MM.1S (cell line): Measurements from ENCODE around the gene POLR2C.
"Not testable (repeated sequence)": the region's sequence is repeated elsewhere in the genome, so short reads cannot be mapped to it uniquely, and the experiment has no call there.

Experiments used
- DNase-seq: peaks from one replicate; pipeline ENCODE4 v3.0.0-alpha.2; 2015
- H2AFZ ChIP-seq: fragments of 300-600 bp; sonication (generic); 2 replicates; pipeline ENCODE4 v1.6.0; 2016; ENCODE audit warnings: antibody characterized with exemption, low read length
- H3F3A ChIP-seq: fragments of 300-600 bp; sonication (generic); 2 replicates; pipeline ENCODE4 v1.6.1; 2016; ENCODE audit warnings: mild to moderate bottlenecking, antibody characterized with exemption, low read length, moderate library complexity, mixed read lengths; ENCODE audit not compliant: insufficient read depth
- H3K27ac ChIP-seq: fragments of 300-600 bp; sonication (generic); 2 replicates; pipeline ENCODE4 v1.5.1; 2016; ENCODE audit warnings: mild to moderate bottlenecking, low read length
- H3K27me3 ChIP-seq: fragments of 300-600 bp; sonication (generic); replicated peaks from 2 replicates; pipeline ENCODE4 v1.6.0; 2016; ENCODE audit warnings: low read length; ENCODE audit not compliant: insufficient read depth
- H3K36me3 ChIP-seq: fragments of 300-600 bp; sonication (generic); replicated peaks from 2 replicates; pipeline ENCODE4 v1.6.1; 2016; ENCODE audit warnings: mild to moderate bottlenecking, low read length, mixed read lengths; ENCODE audit not compliant: insufficient read depth
- H3K4me1 ChIP-seq: fragments of 300-600 bp; sonication (generic); 2 replicates; pipeline ENCODE4 v1.6.1; 2016; ENCODE audit warnings: low read length, mixed read lengths
- H3K4me2 ChIP-seq: fragments of 300-600 bp; sonication (generic); 2 replicates; pipeline ENCODE4 v1.6.0; 2016; ENCODE audit warnings: low read depth, low read length
- H3K4me3 ChIP-seq: fragments of 300-600 bp; sonication (generic); 2 replicates; pipeline ENCODE4 v1.5.1; 2016; ENCODE audit warnings: low read length, mixed read lengths
- H3K79me2 ChIP-seq: fragments of 300-600 bp; sonication (generic); 2 replicates; pipeline ENCODE4 v1.6.1; 2016; ENCODE audit warnings: mixed run types, low read length, mixed read lengths
- H3K9ac ChIP-seq: fragments of 300-600 bp; sonication (generic); 2 replicates; pipeline ENCODE4 v1.6.1; 2016; ENCODE audit warnings: low read length, mixed read lengths
- H3K9me2 ChIP-seq: fragments of 300-600 bp; sonication (generic); replicated peaks from 2 replicates; pipeline ENCODE4 v1.6.1; 2016; ENCODE audit warnings: mild to moderate bottlenecking, low read length, mixed read lengths; ENCODE audit not compliant: insufficient read depth
- H3K9me3 ChIP-seq: fragments of 300-600 bp; sonication (generic); replicated peaks from 2 replicates; pipeline ENCODE4 v1.6.1; 2016; ENCODE audit warnings: mild to moderate bottlenecking, low read length, mixed read lengths; ENCODE audit not compliant: insufficient read depth
- H4K20me1 ChIP-seq: fragments of 300-600 bp; sonication (generic); 2 replicates; pipeline ENCODE4 v1.6.1; 2016; ENCODE audit warnings: mild to moderate bottlenecking, low read length, moderate library complexity, mixed read lengths; ENCODE audit not compliant: insufficient read depth
- EZH2 ChIP-seq: fragments of 300-600 bp; sonication (generic); optimal IDR thresholded peaks from 2 replicates; pipeline ENCODE3; 2017; ENCODE audit warnings: low read depth, mild to moderate bottlenecking, antibody characterized with exemption, low read length, mixed read lengths
- EZH2phosphoT487 ChIP-seq: fragments of 300-600 bp; sonication (generic); IDR thresholded peaks from 2 replicates; pipeline ENCODE4 v1.6.1; 2018; ENCODE audit warnings: antibody characterized with exemption, low read length
- TF ChIP-seq, protein P1 (sequence below): fragments of 300-600 bp; sonication (generic); IDR thresholded peaks from 2 replicates; pipeline ENCODE4 v1.5.1; 2016; ENCODE audit warnings: antibody characterized with exemption, low read length, mixed read lengths

Gene POLR2C

DNA sequence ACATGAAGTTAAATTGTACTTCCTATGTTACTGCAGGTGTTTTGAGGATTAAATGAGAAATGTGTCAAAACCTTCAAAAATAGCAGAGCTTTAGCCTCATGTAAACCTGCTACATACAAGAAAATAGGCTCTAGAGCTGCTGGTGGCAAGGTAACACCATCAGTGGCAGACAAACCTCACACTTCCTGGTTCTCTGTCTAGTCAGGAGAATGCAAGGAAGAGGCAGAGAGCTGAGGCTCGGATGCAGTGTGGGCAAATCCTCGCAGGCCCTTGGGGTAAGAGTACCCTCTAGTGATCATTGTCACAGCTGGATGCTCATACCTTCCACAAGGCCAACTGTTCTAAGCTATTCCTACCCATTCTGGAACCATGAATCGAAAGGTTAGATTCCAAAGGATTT lies 29.5 kb upstream of the POLR2C start:
- no peak overlapping the region for H2AFZ ChIP-seq
- H3F3A ChIP-seq = no peaks in the 10 kb centered on the region
- no peak overlapping the region for H3K9ac ChIP-seq
- no peak for DNase-seq
- no peak overlapping the region for H3K27ac ChIP-seq
- no peaks in the 10 kb centered on the region for H4K20me1 ChIP-seq
- no peaks in the 10 kb centered on the region for H3K79me2 ChIP-seq
- TF ChIP-seq, protein P1, sequence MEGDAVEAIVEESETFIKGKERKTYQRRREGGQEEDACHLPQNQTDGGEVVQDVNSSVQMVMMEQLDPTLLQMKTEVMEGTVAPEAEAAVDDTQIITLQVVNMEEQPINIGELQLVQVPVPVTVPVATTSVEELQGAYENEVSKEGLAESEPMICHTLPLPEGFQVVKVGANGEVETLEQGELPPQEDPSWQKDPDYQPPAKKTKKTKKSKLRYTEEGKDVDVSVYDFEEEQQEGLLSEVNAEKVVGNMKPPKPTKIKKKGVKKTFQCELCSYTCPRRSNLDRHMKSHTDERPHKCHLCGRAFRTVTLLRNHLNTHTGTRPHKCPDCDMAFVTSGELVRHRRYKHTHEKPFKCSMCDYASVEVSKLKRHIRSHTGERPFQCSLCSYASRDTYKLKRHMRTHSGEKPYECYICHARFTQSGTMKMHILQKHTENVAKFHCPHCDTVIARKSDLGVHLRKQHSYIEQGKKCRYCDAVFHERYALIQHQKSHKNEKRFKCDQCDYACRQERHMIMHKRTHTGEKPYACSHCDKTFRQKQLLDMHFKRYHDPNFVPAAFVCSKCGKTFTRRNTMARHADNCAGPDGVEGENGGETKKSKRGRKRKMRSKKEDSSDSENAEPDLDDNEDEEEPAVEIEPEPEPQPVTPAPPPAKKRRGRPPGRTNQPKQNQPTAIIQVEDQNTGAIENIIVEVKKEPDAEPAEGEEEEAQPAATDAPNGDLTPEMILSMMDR = no peak
- TF ChIP-seq EZH2 (no peak), EZH2phosphoT487 (no peak)
- no peaks in the 10 kb centered on the region for H3K9me3 ChIP-seq
- H3K4me1 ChIP-seq = no peaks in the 10 kb centered on the region
- H3K27me3 ChIP-seq = no peaks in the 10 kb centered on the region
- H3K36me3 ChIP-seq = peaks cover 20% of the 10 kb centered on the region
- no peak overlapping the region for H3K4me2 ChIP-seq
- no peaks in the 10 kb centered on the region for H3K9me2 ChIP-seq
- no peak overlapping the region for H3K4me3 ChIP-seq

DNA sequence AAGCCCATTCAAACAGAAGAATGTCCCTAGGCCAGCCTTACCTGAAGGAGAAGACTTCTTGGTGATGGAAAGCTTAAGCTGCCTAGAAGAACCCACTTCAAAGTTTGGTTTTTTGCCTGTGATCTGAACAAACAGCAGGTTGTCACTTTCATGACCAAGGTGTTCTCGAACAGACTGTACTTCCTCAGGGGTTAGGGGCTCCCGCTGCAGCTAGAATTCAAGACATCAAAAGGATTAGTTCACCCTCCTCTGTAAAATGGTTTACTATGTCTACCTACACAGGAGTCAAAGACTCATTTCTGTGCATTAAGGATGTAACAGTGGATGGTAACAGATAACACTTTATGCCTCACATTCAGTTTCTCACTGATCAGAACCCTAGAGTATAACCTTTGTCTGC lies 28.5 kb upstream of the POLR2C start:
- Histone ChIP-seq H3K9me3 (no peaks in the 10 kb centered on the region), H3F3A (no peaks in the 10 kb centered on the region), H3K4me2 (no peak overlapping the region), H3K27me3 (no peaks in the 10 kb centered on the region), H3K27ac (no peak overlapping the region), H3K79me2 (no peaks in the 10 kb centered on the region), H4K20me1 (no peaks in the 10 kb centered on the region), H3K36me3 (peaks cover 26% of the 10 kb centered on the region), H3K9ac (no peak overlapping the region), H3K9me2 (no peaks in the 10 kb centered on the region), H3K4me1 (no peaks in the 10 kb centered on the region), H3K4me3 (no peak overlapping the region), H2AFZ (no peak overlapping the region)
- TF ChIP-seq EZH2 = no peak
- TF ChIP-seq, protein P1 = no peak
- no peak for TF ChIP-seq EZH2phosphoT487
- DNase-seq = no peak

GRCh38 chr16:57435838-57436237 lies 26.6 kb upstream of the POLR2C start:
- no peaks in the 10 kb centered on the region for H3K4me1 ChIP-seq
- no peak overlapping the region for H3K9ac ChIP-seq
- no peak overlapping the region for H2AFZ ChIP-seq
- no peaks in the 10 kb centered on the region for H3K9me3 ChIP-seq
- no peak for DNase-seq
- no peak overlapping the region for H3K4me3 ChIP-seq
- no peaks in the 10 kb centered on the region for H4K20me1 ChIP-seq
- H3K27ac ChIP-seq = no peak overlapping the region
- H3K36me3 ChIP-seq = peaks cover 18% of the 10 kb centered on the region
- H3K27me3 ChIP-seq = no peaks in the 10 kb centered on the region
- H3K4me2 ChIP-seq = no peak overlapping the region
- H3K79me2 ChIP-seq = peaks cover 3% of the 10 kb centered on the region; the same call in 1 of the 2 replicates
- no peaks in the 10 kb centered on the region for H3K9me2 ChIP-seq
- H3F3A ChIP-seq = no peaks in the 10 kb centered on the region
- TF ChIP-seq EZH2phosphoT487 = no peak
- no peak for TF ChIP-seq EZH2
- TF ChIP-seq, protein P1 = no peak

DNA sequence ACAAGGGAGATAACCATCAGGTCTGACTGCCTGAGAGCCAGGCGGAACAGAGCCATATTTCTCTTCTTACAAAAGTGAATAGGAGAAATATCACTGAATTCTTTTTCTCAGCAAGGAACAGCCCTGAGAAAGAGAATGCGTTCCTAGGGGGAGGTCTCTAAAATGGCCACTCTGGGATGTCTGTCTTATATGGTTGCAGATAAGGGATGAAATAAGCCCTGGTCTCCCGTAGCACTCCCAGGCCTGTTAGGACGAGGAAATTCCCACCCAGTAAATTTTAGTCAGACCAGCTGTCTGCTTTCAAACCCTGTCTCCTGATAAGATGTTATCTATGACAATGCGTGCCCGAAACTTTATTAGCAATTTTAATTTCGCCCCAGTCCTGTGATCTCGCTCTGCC lies 22.5 kb upstream of the POLR2C start:
- H3K36me3 ChIP-seq, H4K20me1 ChIP-seq: not testable (repeated sequence)

GRCh38 chr16:57440551-57440950 lies 21.9 kb upstream of the POLR2C start:
- not testable (repeated sequence) for H3K9me3 ChIP-seq, H4K20me1 ChIP-seq, H3K4me2 ChIP-seq, H3K36me3 ChIP-seq, H3K4me3 ChIP-seq, H3K9ac ChIP-seq, H3F3A ChIP-seq, H3K4me1 ChIP-seq, H3K9me2 ChIP-seq, DNase-seq, H3K27ac ChIP-seq, H3K27me3 ChIP-seq, H2AFZ ChIP-seq
- peaks cover 44% of the 10 kb centered on the region for H3K79me2 ChIP-seq

More for the DNA sequence above, 22.5 kb upstream of the POLR2C start:
- DNase-seq, H3K4me3 ChIP-seq, H3K4me1 ChIP-seq, H3K27me3 ChIP-seq, H3K9ac ChIP-seq, H3K4me2 ChIP-seq, H3K9me3 ChIP-seq, H3F3A ChIP-seq, H3K9me2 ChIP-seq, H2AFZ ChIP-seq, H3K27ac ChIP-seq: not testable (repeated sequence)
- peaks cover 38% of the 10 kb centered on the region for H3K79me2 ChIP-seq
